ENCODE results near the gene ACTMAP. TPM values are rescaled to one million over a fixed set of nuclear protein-coding genes. Genes with fewer than 3 reads are reported as not detected.
"Not testable (repeated sequence)": the region's sequence is repeated elsewhere in the genome, so short reads cannot be mapped to it uniquely, and the experiment has no call there.

ACTMAP gene
- total and polyA plus RNA-seq, 2 experiments from 2014 or later = 2.5 to 7.3 TPM

GRCh38 chr19:40774916-40775631 lies 24.8 kb upstream of the ACTMAP start, which contains the start of gene MIA:
Gene MIA, plus strand, starts transcription at chr19:40775521. Its CDS starts 22 bp downstream, at chr19:40775543.
- Histone ChIP-seq H3K9ac (no peak within 1 kb of the TSS), H4K20me1 (ENCODE audit: insufficient read depth) (no peaks in the 10 kb centered on the region), H3F3A (ENCODE audit: insufficient read depth) (peaks cover 4% of the 10 kb centered on the region; the same call in 1 of the 2 replicates), H3K4me3 (no peak within 1 kb of the TSS), H3K27me3 (replicated peaks; ENCODE audit: insufficient read depth) (no peaks in the 10 kb centered on the region), H3K4me1 (ENCODE audit: insufficient read depth) (peaks cover 6% of the 10 kb centered on the region; the same call in 1 of the 2 replicates), H3K4me2 (ENCODE audit: unreplicated experiment) (no peak within 1 kb of the TSS), H3K9me3 (ENCODE audit: low read depth) (no peaks in the 10 kb centered on the region), H2AFZ (no peak within 1 kb of the TSS), H3K79me2 (ENCODE audit: insufficient read depth) (no peaks in the 10 kb centered on the region), H3K9me2 (ENCODE audit: insufficient read depth) (no peaks in the 10 kb centered on the region), H3K36me3 (ENCODE audit: low read depth) (no peaks in the 10 kb centered on the region), H3K27ac (no peak within 1 kb of the TSS)
- DNase-seq = no peak
- in situ Hi-C loops (cut with MboI) = no loop called here
- TF ChIP-seq EZH2 (IDR thresholded peaks at IDR 0.05; ENCODE audit: insufficient read depth, poor library complexity, severe bottlenecking) (no peak), EZH2phosphoT487 (IDR thresholded peaks at IDR 0.05; ENCODE audit: insufficient read depth, low read depth) (no peak)
- WGBS, 2 experiments (ENCODE audit: low coverage in 1 of 2, low lambda C conversion rate in 2 of 2, missing lambda C conversion rate in 2 of 2) = 79 to 82% methylated on average over 9 of the region's 9 CpGs

- not testable (repeated sequence) for DNase-seq
Measured at GRCh38 chr19:40771101-40771862, 21.0 kb upstream of the ACTMAP start.

GRCh38 chr19:40768869-40769268 lies 18.6 kb upstream of the ACTMAP start:
- in situ Hi-C loops (cut with MboI) = no loop called here
- Histone ChIP-seq H3K36me3 (ENCODE audit: low read depth) (peaks cover 21% of the 10 kb centered on the region; the same call in 1 of the 2 replicates), H3F3A (ENCODE audit: insufficient read depth) (0 out of 2 replicates have a peak, but pooled peaks cover 5% of the 10 kb centered on the region), H3K9me3 (ENCODE audit: low read depth) (no peaks in the 10 kb centered on the region), H3K27me3 (replicated peaks; ENCODE audit: insufficient read depth) (no peaks in the 10 kb centered on the region), H2AFZ (no peak overlapping the region), H3K4me2 (ENCODE audit: unreplicated experiment) (no peak overlapping the region), H3K79me2 (ENCODE audit: insufficient read depth) (no peaks in the 10 kb centered on the region), H3K27ac (no peak overlapping the region), H3K4me1 (ENCODE audit: insufficient read depth) (no peaks in the 10 kb centered on the region), H3K9me2 (ENCODE audit: insufficient read depth) (no peaks in the 10 kb centered on the region), H4K20me1 (ENCODE audit: insufficient read depth) (no peaks in the 10 kb centered on the region), H3K4me3 (no peak overlapping the region), H3K9ac (no peak overlapping the region)
- no peak for DNase-seq
- WGBS, 2 experiments (ENCODE audit: low coverage in 1 of 2, low lambda C conversion rate in 2 of 2, missing lambda C conversion rate in 2 of 2) = 79 to 87% methylated on average over 5 of the region's 5 CpGs
- TF ChIP-seq EZH2phosphoT487 (IDR thresholded peaks at IDR 0.05; ENCODE audit: insufficient read depth, low read depth) = no peak
- no peak for TF ChIP-seq EZH2 (IDR thresholded peaks at IDR 0.05; ENCODE audit: insufficient read depth, poor library complexity, severe bottlenecking)

More at GRCh38 chr19:40771101-40771862, 21.0 kb upstream of the ACTMAP start:
- H3K4me3 ChIP-seq; in situ Hi-C loops (cut with MboI); H3K36me3 ChIP-seq (ENCODE audit: low read depth); H3F3A ChIP-seq (ENCODE audit: insufficient read depth); H3K27me3 ChIP-seq (replicated peaks; ENCODE audit: insufficient read depth); H3K27ac ChIP-seq; H3K9me2 ChIP-seq (ENCODE audit: insufficient read depth); H2AFZ ChIP-seq; H3K4me1 ChIP-seq (ENCODE audit: insufficient read depth); H3K9me3 ChIP-seq (ENCODE audit: low read depth); H3K9ac ChIP-seq; H3K4me2 ChIP-seq (ENCODE audit: unreplicated experiment); H4K20me1 ChIP-seq (ENCODE audit: insufficient read depth); H3K79me2 ChIP-seq (ENCODE audit: insufficient read depth): not testable (repeated sequence)
- WGBS, 2 experiments (ENCODE audit: low coverage in 1 of 2, low lambda C conversion rate in 2 of 2, missing lambda C conversion rate in 2 of 2) = 87 to 89% methylated on average over 10 of the region's 10 CpGs

GRCh38 chr19:40766385-40766784 lies 16.1 kb upstream of the ACTMAP start:
- DNase-seq; H3K27ac ChIP-seq; H3K4me2 ChIP-seq (ENCODE audit: unreplicated experiment); H3K9ac ChIP-seq; in situ Hi-C loops (cut with MboI); H3K27me3 ChIP-seq (replicated peaks; ENCODE audit: insufficient read depth); H3K4me1 ChIP-seq (ENCODE audit: insufficient read depth); H3K4me3 ChIP-seq; H4K20me1 ChIP-seq (ENCODE audit: insufficient read depth); H3K9me2 ChIP-seq (ENCODE audit: insufficient read depth); H2AFZ ChIP-seq; H3K9me3 ChIP-seq (ENCODE audit: low read depth); H3F3A ChIP-seq (ENCODE audit: insufficient read depth): not testable (repeated sequence)
- WGBS, 2 experiments (ENCODE audit: low coverage in 1 of 2, low lambda C conversion rate in 2 of 2, missing lambda C conversion rate in 2 of 2) = 91 to 97% methylated on average over 13 of the region's 13 CpGs
- peaks cover 42% of the 10 kb centered on the region for H3K36me3 ChIP-seq (ENCODE audit: low read depth)
- H3K79me2 ChIP-seq (ENCODE audit: insufficient read depth) = 0 out of 2 replicates have a peak, but pooled peaks cover 11% of the 10 kb centered on the region

All from GM23248 (cell line).